Progenitor cell of endocrine pancreas (in vitro differentiated cells): ENCODE results near the gene HTR2B. TPM values are rescaled to one million over a fixed set of nuclear protein-coding genes. Genes with fewer than 3 reads are reported as not detected.

Source experiments
- DNase-seq: peaks from one replicate; pipeline ENCODE4 v3.0.0; 2021; ENCODE audit warnings: low spot score; ENCODE audit not compliant: unreplicated experiment
- H3K27ac Mint-ChIP-seq: 2 replicates; pipeline ENCODE4 v1.8.0; 2021; ENCODE audit warnings: mild to moderate bottlenecking, moderate library complexity, mixed read lengths
- H3K27me3 Mint-ChIP-seq: 2 replicates; pipeline ENCODE4 v1.8.0; 2021; ENCODE audit warnings: mixed read lengths
- H3K36me3 Mint-ChIP-seq: 2 replicates; pipeline ENCODE4 v1.8.0; 2022; ENCODE audit warnings: mixed read lengths; ENCODE audit not compliant: insufficient read depth
- H3K4me1 Mint-ChIP-seq: 2 replicates; pipeline ENCODE4 v1.8.0; 2021; ENCODE audit warnings: low read depth, mixed read lengths
- H3K4me3 Mint-ChIP-seq: 2 replicates; pipeline ENCODE4 v1.8.0; 2021; ENCODE audit warnings: low read depth, mild to moderate bottlenecking, moderate library complexity, mixed read lengths
- H3K9me3 Mint-ChIP-seq: 2 replicates; pipeline ENCODE4 v1.8.0; 2021; ENCODE audit warnings: low read depth, mixed read lengths
- CTCF ChIP-seq: fragments of 200-600 bp; sonication (generic); IDR thresholded peaks from one replicate; pipeline ENCODE4 v1.5.0; 2021; ENCODE audit warnings: antibody characterized with exemption, mild to moderate bottlenecking; ENCODE audit not compliant: unreplicated experiment
- total RNA-seq: library from RNA; stranded (reverse); gene quantifications from 2 replicates; pipeline ENCODE4 v1.2.1, GENCODE V29; 2021

The HTR2B gene
- total RNA-seq, 1 donor from 2014 or later: not detected

DNA sequence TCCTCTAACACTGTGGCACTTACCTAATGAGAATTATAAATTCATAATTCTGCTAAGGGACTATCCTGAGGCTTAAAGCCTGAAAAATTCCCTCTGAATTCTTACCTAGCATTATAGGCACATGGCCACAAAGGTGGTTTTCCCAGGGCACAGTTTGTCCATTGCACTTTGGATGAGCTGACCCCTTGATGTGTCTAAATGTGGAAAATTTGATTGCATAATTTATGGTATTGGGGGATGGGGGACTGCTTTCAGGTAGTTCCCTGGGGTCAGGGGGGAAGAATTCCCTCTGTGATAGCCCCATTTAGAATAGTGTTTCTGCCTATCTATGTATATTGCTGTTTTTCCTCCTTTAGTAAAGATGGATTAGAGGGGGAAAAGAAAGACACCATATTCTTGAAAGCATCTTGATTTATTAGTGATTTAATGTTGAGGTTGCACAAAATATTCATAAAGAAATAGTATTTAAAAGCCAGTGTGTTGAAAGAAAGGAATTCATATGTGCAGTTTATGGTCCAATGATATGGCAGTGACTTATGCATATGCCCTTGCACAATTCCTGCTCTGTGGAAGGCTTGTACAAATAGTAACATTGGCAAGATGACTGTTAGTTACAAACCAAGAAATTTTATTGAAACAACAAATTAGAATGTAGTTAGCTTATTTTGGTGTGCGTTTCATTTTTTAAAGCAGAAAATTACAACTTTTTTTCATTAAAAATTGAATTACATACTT is 8.7 kb upstream of the HTR2B start:
- Mint-ChIP-seq H3K27ac (no peak overlapping the region), H3K36me3 (no peaks in the 10 kb centered on the region)

DNA sequence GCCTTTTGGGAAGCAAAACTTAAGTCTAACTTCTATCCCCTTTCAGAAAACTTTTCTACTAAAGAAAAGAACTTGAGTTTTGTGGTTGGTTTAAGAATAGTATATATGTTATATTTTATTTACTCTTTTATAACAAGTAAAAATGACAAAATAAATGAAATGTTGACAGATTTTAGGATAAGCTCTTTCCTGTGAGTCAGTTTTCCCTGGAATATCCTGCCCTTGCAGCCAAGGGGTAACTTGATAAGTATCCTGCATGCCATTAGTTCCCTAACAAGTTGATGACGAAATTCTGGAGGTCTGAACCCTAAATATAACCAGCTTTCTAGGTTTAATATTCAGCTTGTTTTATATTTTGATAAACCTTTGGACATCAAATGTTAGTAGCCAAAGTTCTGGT is 7.3 kb upstream of the HTR2B start:
- peaks cover 6% of the 10 kb centered on the region for H3K4me1 Mint-ChIP-seq
- no peaks in the 10 kb centered on the region for H3K9me3 Mint-ChIP-seq
- DNase-seq: no peak
- H3K27me3 Mint-ChIP-seq: no peaks in the 10 kb centered on the region
- TF ChIP-seq CTCF: no peak
- H3K4me3 Mint-ChIP-seq: no peak overlapping the region
- no peaks in the 10 kb centered on the region for H3K36me3 Mint-ChIP-seq
- no peak overlapping the region for H3K27ac Mint-ChIP-seq

More for the DNA sequence above, 8.7 kb upstream of the HTR2B start:
- no peak for DNase-seq
- H3K4me1 Mint-ChIP-seq: peaks cover 6% of the 10 kb centered on the region
- no peaks in the 10 kb centered on the region for H3K9me3 Mint-ChIP-seq
- H3K27me3 Mint-ChIP-seq: no peaks in the 10 kb centered on the region
- no peak overlapping the region for H3K4me3 Mint-ChIP-seq
- no peak for TF ChIP-seq CTCF

GRCh38 chr2:231130336-231131056 is 5.7 kb upstream of the HTR2B start:
- no peak for DNase-seq
- TF ChIP-seq CTCF: no peak
- Mint-ChIP-seq H3K9me3 (no peaks in the 10 kb centered on the region), H3K4me1 (peaks cover 6% of the 10 kb centered on the region), H3K27me3 (no peaks in the 10 kb centered on the region), H3K36me3 (peaks cover 2% of the 10 kb centered on the region), H3K4me3 (no peak overlapping the region), H3K27ac (no peak overlapping the region)

DNA sequence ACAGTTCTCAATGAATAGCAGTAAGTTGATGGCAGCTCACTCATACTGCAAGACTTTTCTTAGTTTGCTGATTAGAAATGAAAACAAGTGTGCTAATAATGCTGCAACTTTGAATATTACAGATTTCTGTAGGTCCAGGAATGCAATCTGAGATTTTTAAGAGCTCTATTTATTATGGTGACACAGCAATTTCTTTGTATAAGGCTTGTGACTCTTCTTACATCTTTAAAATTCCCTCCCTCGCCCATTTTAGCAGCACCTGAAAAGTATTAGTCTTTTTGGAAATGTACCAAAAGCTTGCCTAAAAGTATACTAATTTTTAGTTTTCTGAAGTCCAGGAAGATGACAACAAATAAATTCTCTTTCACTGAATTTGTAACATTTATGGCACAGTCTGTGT is 4.4 kb upstream of the HTR2B start:
- Mint-ChIP-seq H3K36me3 (peaks cover 2% of the 10 kb centered on the region), H3K9me3 (no peaks in the 10 kb centered on the region), H3K4me1 (peaks cover 9% of the 10 kb centered on the region), H3K27me3 (no peaks in the 10 kb centered on the region), H3K27ac (no peak overlapping the region), H3K4me3 (no peak overlapping the region)
- no peak for DNase-seq
- TF ChIP-seq CTCF: no peak

DNA sequence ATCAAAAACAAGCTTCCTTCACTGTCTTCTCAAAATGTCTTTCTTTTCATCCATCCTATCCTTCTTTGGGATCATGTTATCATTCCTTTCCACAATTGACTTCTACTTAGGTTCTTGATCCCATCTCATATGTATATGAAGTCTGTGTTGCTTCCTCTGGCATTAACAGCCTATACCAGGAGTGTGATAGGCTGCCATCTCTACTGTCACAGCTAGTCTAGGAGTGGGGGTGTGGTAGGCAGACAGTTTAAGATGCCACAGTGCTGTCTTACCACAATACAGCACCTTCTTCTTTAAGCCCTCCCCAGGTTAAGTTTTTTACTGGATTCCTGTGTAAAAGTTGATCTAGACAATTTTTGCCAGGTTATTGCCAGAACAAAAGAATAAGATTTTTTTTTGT is 3.7 kb upstream of the HTR2B start:
- Mint-ChIP-seq H3K27ac (no peak overlapping the region), H3K36me3 (peaks cover 2% of the 10 kb centered on the region), H3K9me3 (no peaks in the 10 kb centered on the region), H3K4me3 (no peak overlapping the region), H3K27me3 (no peaks in the 10 kb centered on the region), H3K4me1 (peaks cover 16% of the 10 kb centered on the region)
- no peak for TF ChIP-seq CTCF
- no peak for DNase-seq
